CD14-positive monocyte (primary cell): Measurements from ENCODE around the gene SEMA4A. TPM values are rescaled to one million over a fixed set of nuclear protein-coding genes. Genes with fewer than 3 reads are reported as not detected.
A peak's percentile ranks its signal among the peaks of the same experiment; 100 is the strongest.

Experiments
- DNase-seq, 3 donors: peaks; one replicate each; pipeline ENCODE4 v3.0.0-alpha.2; 2011 to 2022
- H2AFZ ChIP-seq: 2 replicates; pipeline ENCODE4 v1.6.0; 2012; ENCODE audit warnings: mild to moderate bottlenecking, low read depth, low read length, inconsistent platforms; ENCODE audit not compliant: insufficient read depth, poor library complexity, severe bottlenecking
- H3K27ac ChIP-seq, 2 donors: 1 replicate in 1 of 2; 2 replicates in 1 of 2; pipeline ENCODE4 v1.5.1; 2012 to 2013; ENCODE audit warnings: low read length in 2 of 2, control low read depth in 1 of 2, inconsistent platforms in 1 of 2, low read depth in 1 of 2, mild to moderate bottlenecking in 1 of 2
- H3K27me3 ChIP-seq, 2 donors: one replicate each; pipeline versions ENCODE4 v1.6.0 to v1.6.1; 2011 to 2013; ENCODE audit warnings: low read length in 2 of 2; ENCODE audit not compliant: control insufficient read depth in 2 of 2, insufficient read depth in 2 of 2
- H3K36me3 ChIP-seq, 2 donors: replicated peaks in 1 of 2; 1 replicate in 1 of 2; 2 replicates in 1 of 2; pipeline versions ENCODE4 v1.5.1 to v1.6.1; 2012 to 2013; ENCODE audit warnings: low read length in 2 of 2, control low read depth in 1 of 2, inconsistent platforms in 1 of 2, mild to moderate bottlenecking in 1 of 2; ENCODE audit not compliant: insufficient read depth in 2 of 2, control insufficient read depth in 1 of 2
- H3K4me1 ChIP-seq, 2 donors: 1 replicate in 1 of 2; 2 replicates in 1 of 2; pipeline versions ENCODE4 v1.5.1 to v1.6.1; 2012 to 2013; ENCODE audit warnings: low read length in 2 of 2, control low read depth in 1 of 2, inconsistent platforms in 1 of 2, mild to moderate bottlenecking in 1 of 2, moderate library complexity in 1 of 2; ENCODE audit not compliant: insufficient read depth in 2 of 2, control insufficient read depth in 1 of 2
- H3K4me2 ChIP-seq: replicated peaks from 2 replicates; pipeline ENCODE3; 2012; ENCODE audit warnings: low read length, moderate library complexity, mild to moderate bottlenecking; ENCODE audit not compliant: poor library complexity, severe bottlenecking; ENCODE audit errors: extremely low read depth
- H3K4me3 ChIP-seq, 3 experiments: fragments of 200-600 bp in 1 of 3; sonication (generic) in 1 of 3; replicated peaks in 1 of 3; 1 replicate in 2 of 3; 2 replicates in 1 of 3; pipeline ENCODE4 v1.5.1; 2011 to 2013; ENCODE audit warnings: low read length in 3 of 3, mild to moderate bottlenecking in 3 of 3, control low read depth in 2 of 3, low read depth in 2 of 3, inconsistent platforms in 1 of 3, moderate library complexity in 1 of 3
- H3K79me2 ChIP-seq: 2 replicates; pipeline ENCODE4 v1.6.0; 2012; ENCODE audit warnings: mild to moderate bottlenecking, control low read depth, inconsistent platforms, low read length, moderate library complexity; ENCODE audit not compliant: insufficient read depth
- H3K9ac ChIP-seq: 2 replicates; pipeline ENCODE4 v1.6.0; 2017; ENCODE audit warnings: low read length, mild to moderate bottlenecking; ENCODE audit not compliant: insufficient read depth, poor library complexity, severe bottlenecking
- H3K9me3 ChIP-seq, 2 donors: replicated peaks in 1 of 2; 1 replicate in 1 of 2; 2 replicates in 1 of 2; pipeline versions ENCODE4 v1.5.1 to v1.6.1; 2012 to 2013; ENCODE audit warnings: low read length in 2 of 2, control low read depth in 1 of 2; ENCODE audit not compliant: control insufficient read depth in 1 of 2, insufficient read depth in 1 of 2
- H4K20me1 ChIP-seq: 2 replicates; pipeline ENCODE4 v1.6.0; 2012; ENCODE audit warnings: mild to moderate bottlenecking, low read length, control low read depth, moderate library complexity; ENCODE audit not compliant: insufficient read depth
- H3K27ac Mint-ChIP-seq, 7 donors: one replicate each; pipeline ENCODE4 v1.8.0; 2020; ENCODE audit warnings: mild to moderate bottlenecking in 7 of 7, mixed read lengths in 7 of 7, moderate library complexity in 6 of 7, inconsistent platforms in 2 of 7
- H3K27me3 Mint-ChIP-seq, 3 donors: one replicate each; pipeline ENCODE4 v1.8.0; 2021 to 2022; ENCODE audit warnings: low read depth in 3 of 3, mild to moderate bottlenecking in 3 of 3, mixed read lengths in 3 of 3, moderate library complexity in 3 of 3, inconsistent platforms in 1 of 3
- H3K36me3 Mint-ChIP-seq, 2 donors: one replicate each; pipeline ENCODE4 v1.8.0; 2020; ENCODE audit warnings: mixed read lengths in 2 of 2, inconsistent platforms in 1 of 2, mild to moderate bottlenecking in 1 of 2
- H3K4me1 Mint-ChIP-seq: one replicate; pipeline ENCODE4 v1.8.0; 2020; ENCODE audit warnings: mild to moderate bottlenecking, mixed read lengths
- H3K4me3 Mint-ChIP-seq, 2 donors: one replicate each; pipeline ENCODE4 v1.8.0; 2020; ENCODE audit warnings: mild to moderate bottlenecking in 2 of 2, mixed read lengths in 2 of 2, moderate library complexity in 1 of 2
- H3K9me3 Mint-ChIP-seq, 7 donors: one replicate each; pipeline ENCODE4 v1.8.0; 2020 to 2022; ENCODE audit warnings: mixed read lengths in 7 of 7, mild to moderate bottlenecking in 6 of 7, moderate library complexity in 6 of 7, inconsistent platforms in 2 of 7
- CTCF ChIP-seq: fragments of 200-600 bp; IDR thresholded peaks from one replicate; pipeline ENCODE4 v1.8.0; 2022; ENCODE audit warnings: antibody characterized with exemption, mild to moderate bottlenecking
- WGBS: methylation state at CpG from one replicate; pipeline ENCODE4 v1.1.5; 2013; ENCODE audit warnings: missing lambda C conversion rate; ENCODE audit not compliant: insufficient coverage; 5-methylcytosine and 5-hydroxymethylcytosine counted together
- intact Hi-C, 2 donors: fragments of 100-400 bp; cut with micrococcal nuclease; formaldehyde crosslinking; loops; one replicate each; pipeline versions ENCODE4 v1.15.0 to v1.15.1; 2023
- polyA plus RNA-seq, 3 donors: library from polyadenylated mRNA; depleted of rRNA in 1 of 3; unstranded in 2 of 3; stranded (reverse) in 1 of 3; fragments of 300-500 nt in 2 of 3; fragments of >200 nt in 1 of 3; fragmentation: Illumina TruSeq in 2 of 3; gene quantifications; 1 replicate in 2 of 3; 2 replicates in 1 of 3; pipeline ENCODE4 v1.2.3, GENCODE V29; 2012 to 2021

The SEMA4A gene
- polyA plus RNA-seq, 3 donors = 72.3 to 121 (median 116) TPM

- Mint-ChIP-seq H3K9me3 (no peaks in the 10 kb centered on the region), H3K27me3 (peaks cover 0 to 2% (median 0%) of the 10 kb centered on the region in 3 donors), H3K4me1 (peaks cover 29% of the 10 kb centered on the region), H3K4me3 (peak within 1 kb of the TSS; percentile 87 to 95), H3K36me3 (peaks cover 37 to 60% of the 10 kb centered on the region in 2 donors), H3K27ac (peak within 1 kb of the TSS; percentile 96 to 99 (median 98))
- Histone ChIP-seq H4K20me1 (no peaks in the 10 kb centered on the region), H3K27me3 (no peaks in the 10 kb centered on the region), H3K36me3 (peaks cover 33 to 37% of the 10 kb centered on the region in 2 donors), H3K79me2 (peaks cover 32% of the 10 kb centered on the region), H3K4me3 (peak within 1 kb of the TSS; percentile 69 to 87 (median 74)), H3K4me2 (peak within 1 kb of the TSS; percentile 94), H3K4me1 (peaks cover 31 to 40% of the 10 kb centered on the region in 2 donors), H3K9ac (peak within 1 kb of the TSS; percentile 83), H3K9me3 (no peaks in the 10 kb centered on the region), H3K27ac (peak within 1 kb of the TSS; percentile 90 to 97), H2AFZ (peak within 1 kb of the TSS; percentile 80)
- TF ChIP-seq CTCF = no peak
- intact Hi-C loops = no loop called here
- under 1% methylated on average over 48 of the region's 61 CpGs for WGBS
- DNase-seq = peak; percentile 90 to 94 (median 93)
These were observed 59.7 kb downstream of the SEMA4A start, which contains the start of gene PMF1 for GRCh38 chr1:156212833-156213643. Gene PMF1 (plus strand): TSS chr1:156213007. CDS start chr1:156213016, 9 bp downstream.

GRCh38 chr1:156213644-156213966, 60.2 kb downstream of the SEMA4A start:
- Histone ChIP-seq H3K4me1 (peaks cover 37 to 46% of the 10 kb centered on the region in 2 donors), H3K27ac (peak overlapping the region; percentile 90 to 97), H2AFZ (peak overlapping the region; percentile 80), H4K20me1 (no peaks in the 10 kb centered on the region), H3K4me3 (peak overlapping the region; percentile 69 to 87 (median 74)), H3K36me3 (peaks cover 27 to 32% of the 10 kb centered on the region in 2 donors), H3K9ac (peak overlapping the region; percentile 83), H3K9me3 (no peaks in the 10 kb centered on the region), H3K27me3 (no peaks in the 10 kb centered on the region), H3K79me2 (peaks cover 32% of the 10 kb centered on the region), H3K4me2 (peak overlapping the region; percentile 94)
- peaks cover 0 to 2% (median 0%) of the 10 kb centered on the region in 3 donors for H3K27me3 Mint-ChIP-seq
- no peaks in the 10 kb centered on the region for H3K9me3 Mint-ChIP-seq
- peak overlapping the region; percentile 96 to 99 (median 98) for H3K27ac Mint-ChIP-seq
- peaks cover 33 to 54% of the 10 kb centered on the region in 2 donors for H3K36me3 Mint-ChIP-seq
- intact Hi-C loops = no loop called here
- DNase-seq = no peak
- H3K4me3 Mint-ChIP-seq = peak overlapping the region; percentile 87 to 95
- WGBS = 0% methylated on average over 2 of the region's 11 CpGs
- peaks cover 33% of the 10 kb centered on the region for H3K4me1 Mint-ChIP-seq
- TF ChIP-seq CTCF = no peak
